ENCODE measurements around the gene PGLYRP1. TPM values are rescaled to one million over a fixed set of nuclear protein-coding genes. Genes with fewer than 3 reads are reported as not detected.

Gene PGLYRP1
- total RNA-seq, 1 experiment from 2014 or later, result not detected

DNA sequence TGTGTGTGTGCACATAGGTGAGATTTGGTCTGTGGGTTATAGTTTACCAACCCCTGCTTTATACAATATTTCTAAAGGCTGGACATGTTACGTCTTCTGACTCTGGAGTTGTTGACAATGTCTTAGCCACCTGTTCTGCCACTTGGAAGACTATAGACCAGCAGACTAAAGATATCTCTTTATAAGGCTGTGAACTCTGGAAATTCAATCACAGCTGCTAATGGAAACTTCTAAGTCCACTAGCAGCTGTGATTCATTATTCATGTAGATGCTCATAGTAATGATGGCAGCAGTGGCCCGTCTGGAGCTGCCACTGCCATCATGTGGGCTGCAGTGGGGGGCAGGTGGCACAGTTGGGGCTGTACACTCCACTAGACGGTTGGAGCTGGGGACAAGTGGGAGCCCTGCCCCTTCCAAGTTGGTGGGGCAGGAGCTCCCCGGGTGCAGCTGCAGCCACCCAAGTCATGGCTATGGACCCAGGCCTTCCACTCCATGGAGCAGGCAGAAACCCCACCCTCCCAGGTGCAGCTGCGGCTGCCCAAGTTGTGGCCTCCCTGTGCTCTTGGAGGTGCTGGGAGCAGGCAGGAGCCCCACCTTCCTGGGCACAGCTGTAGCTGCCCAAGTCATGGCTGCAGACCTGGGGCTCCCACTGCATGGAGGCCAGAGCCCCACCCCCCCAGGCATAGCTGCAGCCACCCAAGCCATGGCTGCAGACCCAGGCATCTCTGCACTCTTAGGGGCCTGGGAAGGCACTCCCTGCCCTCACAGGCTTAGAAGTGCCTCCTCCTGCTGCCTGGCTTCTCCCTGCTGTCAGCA, 9.1 kb upstream of the PGLYRP1 start:
- H3T11ph ChIP-seq (ENCODE audit: low read length), result no peak overlapping the region
- peaks cover 3 to 5% of the 10 kb centered on the region in 2 experiments for H3K4me1 Mint-ChIP-seq
- H3K27ac Mint-ChIP-seq, result no peak overlapping the region
- no peak overlapping the region for H4K91ac ChIP-seq (ENCODE audit: insufficient read length, low read depth, low read length)
- DNase-seq, result no peak
- no peak overlapping the region for H3K56ac ChIP-seq (ENCODE audit: insufficient read length, low read depth, low read length)
- H3K4me1 ChIP-seq (ENCODE audit: insufficient read depth, low read length), result no peaks in the 10 kb centered on the region
- H2BK5ac ChIP-seq (ENCODE audit: insufficient read length, low read length), result no peak overlapping the region
- no peak overlapping the region for H2BK15ac ChIP-seq (ENCODE audit: low read depth, low read length)
- no peak overlapping the region for H2AFZ ChIP-seq (ENCODE audit: low read length)
- H2BK20ac ChIP-seq (ENCODE audit: low read depth, low read length, poor library complexity, severe bottlenecking), result no peak overlapping the region
- H3K27me3 ChIP-seq (ENCODE audit: insufficient read depth, low read length), result no peaks in the 10 kb centered on the region
- H4K5ac ChIP-seq (ENCODE audit: insufficient read length, low read depth, low read length), result no peak overlapping the region
- no peak overlapping the region for H3K27ac ChIP-seq (ENCODE audit: insufficient read length, low read depth, low read length)
- no peaks in the 10 kb centered on the region for H3K23me2 ChIP-seq (ENCODE audit: insufficient read length, low read depth, low read length, poor library complexity, severe bottlenecking)
- H4K8ac ChIP-seq (replicated peaks; ENCODE audit: insufficient read length, low read depth, low read length), result no peak overlapping the region
- H3K36me3 Mint-ChIP-seq (ENCODE audit: insufficient read depth in 1 of 3, low read depth in 3 of 3), result peaks cover 0 to 4% (median 0%) of the 10 kb centered on the region in 3 experiments; a peak in 3 of 7 replicates
- no peaks in the 10 kb centered on the region for H3K79me2 ChIP-seq (ENCODE audit: insufficient read depth, low read length)
- H3K4me3 Mint-ChIP-seq, result no peak overlapping the region
- H3K9ac ChIP-seq (ENCODE audit: extremely low read depth, insufficient read length, low read length), result no peak overlapping the region
- no peak overlapping the region for H2AK5ac ChIP-seq (ENCODE audit: insufficient read length, low read length)
- H3K27me3 Mint-ChIP-seq (ENCODE audit: low read depth), result peaks cover 7% of the 10 kb centered on the region
- H2BK12ac ChIP-seq (ENCODE audit: insufficient read length, low read depth, low read length), result no peak overlapping the region
- H3K18ac ChIP-seq (ENCODE audit: insufficient read length, low read depth, low read length), result no peak overlapping the region
- no peak overlapping the region for H3K4me2 ChIP-seq (ENCODE audit: insufficient read depth, insufficient read length, low read length)
- TF ChIP-seq, protein P1, sequence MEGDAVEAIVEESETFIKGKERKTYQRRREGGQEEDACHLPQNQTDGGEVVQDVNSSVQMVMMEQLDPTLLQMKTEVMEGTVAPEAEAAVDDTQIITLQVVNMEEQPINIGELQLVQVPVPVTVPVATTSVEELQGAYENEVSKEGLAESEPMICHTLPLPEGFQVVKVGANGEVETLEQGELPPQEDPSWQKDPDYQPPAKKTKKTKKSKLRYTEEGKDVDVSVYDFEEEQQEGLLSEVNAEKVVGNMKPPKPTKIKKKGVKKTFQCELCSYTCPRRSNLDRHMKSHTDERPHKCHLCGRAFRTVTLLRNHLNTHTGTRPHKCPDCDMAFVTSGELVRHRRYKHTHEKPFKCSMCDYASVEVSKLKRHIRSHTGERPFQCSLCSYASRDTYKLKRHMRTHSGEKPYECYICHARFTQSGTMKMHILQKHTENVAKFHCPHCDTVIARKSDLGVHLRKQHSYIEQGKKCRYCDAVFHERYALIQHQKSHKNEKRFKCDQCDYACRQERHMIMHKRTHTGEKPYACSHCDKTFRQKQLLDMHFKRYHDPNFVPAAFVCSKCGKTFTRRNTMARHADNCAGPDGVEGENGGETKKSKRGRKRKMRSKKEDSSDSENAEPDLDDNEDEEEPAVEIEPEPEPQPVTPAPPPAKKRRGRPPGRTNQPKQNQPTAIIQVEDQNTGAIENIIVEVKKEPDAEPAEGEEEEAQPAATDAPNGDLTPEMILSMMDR (conservative IDR thresholded peaks at IDR 0.05), result no peak
- H3K4ac ChIP-seq (ENCODE audit: low read depth, low read length), result no peak overlapping the region
- no peaks in the 10 kb centered on the region for H4K20me1 ChIP-seq (ENCODE audit: control insufficient read depth, insufficient read depth, insufficient read length)
- no peak overlapping the region for H2BK120ac ChIP-seq (ENCODE audit: low read depth, low read length, poor library complexity, severe bottlenecking)
- no peak overlapping the region for H3K14ac ChIP-seq (ENCODE audit: insufficient read depth, low read length)
- H3K23ac ChIP-seq (ENCODE audit: insufficient read length, low read depth, low read length), result no peak overlapping the region
- H3K79me1 ChIP-seq (ENCODE audit: insufficient read depth, low read depth, low read length, poor library complexity, severe bottlenecking), result no peaks in the 10 kb centered on the region
- peaks cover 4% of the 10 kb centered on the region in 2 experiments; a peak in 4 of 5 replicates for H3K9me3 Mint-ChIP-seq
- no peaks in the 10 kb centered on the region for H3K9me3 ChIP-seq (ENCODE audit: control insufficient read depth, low read depth, low read length)
- WGBS (ENCODE audit: extremely low coverage, insufficient read length, low lambda C conversion rate), result no CpG with 5 or more reads among the region's 5 CpGs
